HL-60 (cell line): Measurements from ENCODE around the gene ANKH.
"Not testable (repeated sequence)": the region's sequence is repeated elsewhere in the genome, so short reads cannot be mapped to it uniquely, and the experiment has no call there.

Experiments
- DNase-seq, 2 experiments: peaks; one replicate each; pipeline ENCODE4 v3.0.0-alpha.2; 2010 to 2020; ENCODE audit warnings: low read depth in 1 of 2, low spot score in 1 of 2
- H3K27ac ChIP-seq: fragments of 250-450 bp; sonication (Bioruptor Pico); replicated peaks from 2 replicates; pipeline ENCODE4 v1.5.1; 2020; ENCODE audit warnings: mild to moderate bottlenecking, moderate library complexity
- H3K27me3 ChIP-seq: fragments of 250-450 bp; sonication (Bioruptor Pico); 2 replicates; pipeline ENCODE4 v1.5.1; 2021; ENCODE audit warnings: mild to moderate bottlenecking, moderate library complexity; ENCODE audit not compliant: insufficient read depth, poor library complexity, severe bottlenecking
- H3K4me3 ChIP-seq: replicated peaks from 2 replicates; pipeline ENCODE4 v1.5.1; 2011; ENCODE audit warnings: mild to moderate bottlenecking, control low read depth, low read length; ENCODE audit not compliant: insufficient read depth
- CTCF ChIP-seq: IDR thresholded peaks from one replicate; pipeline ENCODE4 v1.5.1; 2011; ENCODE audit warnings: low read length, control low read depth, inconsistent platforms; ENCODE audit not compliant: insufficient read depth
- GABPA ChIP-seq: IDR thresholded peaks from 2 replicates; pipeline ENCODE4 v1.6.1; 2012; ENCODE audit warnings: low read depth
- POLR2AphosphoS5 ChIP-seq: IDR thresholded peaks from 2 replicates; pipeline ENCODE4 v1.6.1; 2012; ENCODE audit warnings: low read depth
- REST ChIP-seq: IDR thresholded peaks from 2 replicates; pipeline ENCODE4 v1.6.1; 2012; ENCODE audit warnings: low read depth; ENCODE audit not compliant: insufficient replicate concordance
- SPI1 ChIP-seq: IDR thresholded peaks from 2 replicates; pipeline ENCODE4 v1.6.1; 2012; ENCODE audit warnings: low read depth, mild to moderate bottlenecking, borderline replicate concordance

ANKH gene

GRCh38 chr5:14838396-14839319 lies 32.9 kb downstream of the ANKH start:
- no peak overlapping the region for H3K27ac ChIP-seq
- DNase-seq, result no peak
- no peaks in the 10 kb centered on the region for H3K27me3 ChIP-seq
- no peak overlapping the region for H3K4me3 ChIP-seq
- TF ChIP-seq CTCF, result no peak

GRCh38 chr5:14837423-14838122 lies 34.0 kb downstream of the ANKH start:
- not testable (repeated sequence) for H3K27ac ChIP-seq, DNase-seq, H3K27me3 ChIP-seq, H3K4me3 ChIP-seq

GRCh38 chr5:14834584-14835550 lies 36.7 kb downstream of the ANKH start:
- H3K27ac ChIP-seq, result no peak overlapping the region
- TF ChIP-seq SPI1 (no peak), GABPA (no peak), POLR2AphosphoS5 (no peak), REST (no peak), CTCF (no peak)
- DNase-seq, result no peak
- no peaks in the 10 kb centered on the region for H3K27me3 ChIP-seq
- H3K4me3 ChIP-seq, result no peak overlapping the region

GRCh38 chr5:14834062-14834461 lies 37.5 kb downstream of the ANKH start:
- TF ChIP-seq POLR2AphosphoS5 (no peak), SPI1 (no peak), REST (no peak), GABPA (no peak), CTCF (no peak)
- Histone ChIP-seq H3K4me3 (no peak overlapping the region), H3K27me3 (no peaks in the 10 kb centered on the region), H3K27ac (no peak overlapping the region)
- DNase-seq, result no peak
